Dermis microvascular lymphatic vessel endothelial cell (primary cell): Measurements from ENCODE around the gene BEST2. TPM values are rescaled to one million over a fixed set of nuclear protein-coding genes. Genes with fewer than 3 reads are reported as not detected.

Experiments
- DNase-seq, 2 donors: peaks; one replicate each; pipeline versions ENCODE4 v3.0.0 to v3.0.0-alpha.2; 2010; ENCODE audit warnings: low read depth in 2 of 2
- total RNA-seq: library from RNA; depleted of rRNA; stranded (reverse); fragments of >200 nt; gene quantifications from 2 replicates; pipeline ENCODE4 v1.2.1, GENCODE V29; 2014

Gene BEST2
- total RNA-seq, 1 donor from 2014 or later = not detected

GRCh38 chr19:12786141-12786870 is 34.7 kb downstream of the BEST2 start:
- DNase-seq = no peak

- DNase-seq = no peak
These were observed 35.4 kb downstream of the BEST2 start for GRCh38 chr19:12786952-12787351.

- no peak for DNase-seq
These were observed 35.9 kb downstream of the BEST2 start for GRCh38 chr19:12787458-12787857.

GRCh38 chr19:12788042-12788681 is 36.6 kb downstream of the BEST2 start:
- DNase-seq = no peak

- DNase-seq = peak in 1 of 2 donors; percentile 80
These were observed 37.1 kb downstream of the BEST2 start for GRCh38 chr19:12788682-12789097.

GRCh38 chr19:12789098-12789903 is 37.7 kb downstream of the BEST2 start:
- peak in 1 of 2 donors; percentile 33 for DNase-seq

- DNase-seq = peak; percentile 82 to 95
These were observed 38.5 kb downstream of the BEST2 start for GRCh38 chr19:12789904-12790619.

GRCh38 chr19:12790628-12791344 is 39.2 kb downstream of the BEST2 start:
- DNase-seq = no peak

GRCh38 chr19:12791345-12792050 is 39.9 kb downstream of the BEST2 start, which contains the start of gene JUNB:
TSS of gene JUNB (plus strand) at chr19:12791486. CDS start at chr19:12791772, 286 bp downstream.
- DNase-seq = peak; percentile 94 to 98

GRCh38 chr19:12792051-12792852 is 40.7 kb downstream of the BEST2 start:
- peak in 1 of 2 donors; percentile 57 for DNase-seq

- DNase-seq = no peak
These were observed 41.3 kb downstream of the BEST2 start for GRCh38 chr19:12792853-12793289.

- peak; percentile 88 to 95 for DNase-seq
These were observed 42.0 kb downstream of the BEST2 start for GRCh38 chr19:12793290-12794195.

GRCh38 chr19:12794196-12794941 is 42.8 kb downstream of the BEST2 start:
- no peak for DNase-seq

GRCh38 chr19:12794971-12795381 is 43.4 kb downstream of the BEST2 start:
- no peak for DNase-seq

GRCh38 chr19:12796146-12797071 is 44.8 kb downstream of the BEST2 start:
- DNase-seq = peak in 1 of 2 donors; percentile 79

GRCh38 chr19:12797141-12797587 is 45.6 kb downstream of the BEST2 start:
- DNase-seq = no peak
